H1 (cell line): ENCODE data around the gene BORA. TPM values are rescaled to one million over a fixed set of nuclear protein-coding genes. Genes with fewer than 3 reads are reported as not detected.

Experiments used
- CTCF ChIA-PET: fragments of 300-600 bp; sonication (Branson Sonifier 250); formaldehyde crosslinking; loops from one replicate; lab custom pipeline; 2021; ENCODE audit not compliant: partially characterized antibody; lab: Charles Lee
- POLR2A ChIA-PET: fragments of 300-600 bp; sonication (Branson Sonifier 250); formaldehyde crosslinking; loops from one replicate; lab custom pipeline; 2021; ENCODE audit warnings: inconsistent platforms; ENCODE audit not compliant: partially characterized antibody; lab: Charles Lee
- DNase-seq, 2 experiments: peaks; one replicate each; pipeline versions ENCODE4 v3.0.0 to v3.0.0-alpha.2; 2010 to 2022; ENCODE audit warnings: low spot score in 2 of 2, low read depth in 1 of 2, mixed read lengths in 1 of 2
- FAIRE-seq: peaks from 2 replicates; lab custom pipeline; 2011; peaks lifted over from hg19 to GRCh38; lab: Jason Lieb, UNC
- H2AFZ ChIP-seq: 2 replicates; pipeline ENCODE4 v1.8.1; 2012; ENCODE audit warnings: low read length, inconsistent platforms
- H2AK5ac ChIP-seq: 2 replicates; pipeline ENCODE4 v1.6.1; 2013; ENCODE audit warnings: low read depth, low read length
- H2BK120ac ChIP-seq: replicated peaks from 2 replicates; pipeline ENCODE3; 2013; ENCODE audit warnings: low read depth, low read length, inconsistent platforms
- H2BK12ac ChIP-seq: 2 replicates; pipeline ENCODE4 v1.6.1; 2013; ENCODE audit warnings: low read depth, low read length
- H2BK15ac ChIP-seq: 2 replicates; pipeline ENCODE4 v1.6.1; 2013; ENCODE audit warnings: low read length
- H2BK20ac ChIP-seq: 2 replicates; pipeline ENCODE4 v1.6.1; 2013; ENCODE audit warnings: low read length
- H2BK5ac ChIP-seq: 2 replicates; pipeline ENCODE4 v1.6.1; 2013; ENCODE audit warnings: low read depth, low read length
- H3K14ac ChIP-seq: 2 replicates; pipeline ENCODE4 v1.6.1; 2013; ENCODE audit warnings: inconsistent platforms; ENCODE audit not compliant: insufficient read length
- H3K18ac ChIP-seq: 2 replicates; pipeline ENCODE4 v1.6.1; 2013; ENCODE audit warnings: low read length; ENCODE audit errors: extremely low read depth
- H3K23ac ChIP-seq: 2 replicates; pipeline ENCODE4 v1.6.1; 2013; ENCODE audit warnings: inconsistent platforms; ENCODE audit not compliant: insufficient read length
- H3K23me2 ChIP-seq: 2 replicates; pipeline ENCODE4 v1.6.1; 2013; ENCODE audit warnings: low read depth, low read length
- H3K27ac ChIP-seq: 2 replicates; pipeline ENCODE4 v1.6.1; 2011; ENCODE audit warnings: low read depth, low read length, inconsistent platforms
- H3K27me3 ChIP-seq, 4 experiments: replicated peaks in 1 of 4; 1 replicate in 1 of 4; 2 replicates in 3 of 4; pipeline versions ENCODE4 v1.6.1 to v1.8.1; 2011 to 2013; ENCODE audit warnings: low read length in 3 of 4, mild to moderate bottlenecking in 3 of 4, inconsistent platforms in 2 of 4, mixed read lengths in 2 of 4, moderate library complexity in 1 of 4; ENCODE audit not compliant: control insufficient read depth in 3 of 4, insufficient read depth in 3 of 4; ENCODE audit errors: extremely low read depth in 1 of 4
- H3K36me3 ChIP-seq, 4 experiments: 2 replicates each; pipeline versions ENCODE4 v1.6.1 to v1.8.1; 2011 to 2013; ENCODE audit warnings: mild to moderate bottlenecking in 4 of 4, low read length in 3 of 4, moderate library complexity in 2 of 4, control low read depth in 1 of 4, inconsistent platforms in 1 of 4; ENCODE audit not compliant: insufficient read depth in 4 of 4, control insufficient read depth in 2 of 4
- H3K4ac ChIP-seq: replicated peaks from 2 replicates; pipeline ENCODE3; 2013; ENCODE audit warnings: low read length, low read depth, mixed read lengths, inconsistent platforms; ENCODE audit not compliant: insufficient read length
- H3K4me1 ChIP-seq, 4 experiments: replicated peaks in 1 of 4; 1 replicate in 1 of 4; 2 replicates in 3 of 4; pipeline versions ENCODE4 v1.6.1 to v1.8.1; 2011 to 2013; ENCODE audit warnings: low read length in 3 of 4, inconsistent platforms in 2 of 4, mixed read lengths in 1 of 4; ENCODE audit not compliant: insufficient read depth in 4 of 4, control insufficient read depth in 3 of 4
- H3K4me2 ChIP-seq, 2 experiments: 2 replicates each; pipeline versions ENCODE4 v1.6.1 to v1.8.1; 2011 to 2013; ENCODE audit warnings: low read depth in 2 of 2, low read length in 2 of 2, control low read depth in 1 of 2, inconsistent platforms in 1 of 2, mild to moderate bottlenecking in 1 of 2; ENCODE audit not compliant: insufficient read depth in 1 of 2
- H3K4me3 ChIP-seq, 4 experiments: fragments of 200-600, 300-600 bp in 1 of 4; sonication (generic), shearing (Covaris generic), sonication (Bioruptor Twin) in 1 of 4; 2 replicates each; pipeline versions ENCODE4 v1.5.1 to v1.8.1; 2011 to 2016; ENCODE audit warnings: low read length in 4 of 4, low read depth in 3 of 4, control low read depth in 2 of 4, inconsistent platforms in 2 of 4, mild to moderate bottlenecking in 2 of 4, mixed read lengths in 1 of 4, moderate library complexity in 1 of 4; ENCODE audit not compliant: insufficient read depth in 2 of 4; ENCODE audit errors: extremely low read depth in 1 of 4
- H3K56ac ChIP-seq: replicated peaks from 2 replicates; pipeline ENCODE3; 2013; ENCODE audit warnings: low read depth, mild to moderate bottlenecking, mixed read lengths, low read length, inconsistent platforms; ENCODE audit not compliant: insufficient read length
- H3K79me1 ChIP-seq: 2 replicates; pipeline ENCODE4 v1.6.1; 2013; ENCODE audit warnings: low read depth, low read length, control low read depth
- H3K79me2 ChIP-seq, 2 experiments: 2 replicates each; pipeline versions ENCODE4 v1.6.1 to v1.8.1; 2012 to 2013; ENCODE audit warnings: low read length in 2 of 2, mild to moderate bottlenecking in 2 of 2, inconsistent platforms in 1 of 2; ENCODE audit not compliant: insufficient read depth in 2 of 2, control insufficient read depth in 1 of 2
- H3K9ac ChIP-seq, 4 experiments: replicated peaks in 1 of 4; 1 replicate in 1 of 4; 2 replicates in 3 of 4; pipeline versions ENCODE4 v1.6.1 to v1.8.1; 2011 to 2013; ENCODE audit warnings: low read depth in 3 of 4, low read length in 3 of 4, control low read depth in 2 of 4, mild to moderate bottlenecking in 2 of 4, moderate library complexity in 2 of 4, inconsistent platforms in 1 of 4; ENCODE audit errors: extremely low read depth in 1 of 4
- H3K9me3 ChIP-seq, 2 experiments: 2 replicates each; pipeline versions ENCODE4 v1.6.1 to v1.8.1; 2012 to 2013; ENCODE audit warnings: mild to moderate bottlenecking in 2 of 2, moderate library complexity in 2 of 2, control low read depth in 1 of 2, inconsistent platforms in 1 of 2, low read depth in 1 of 2, low read length in 1 of 2, mixed read lengths in 1 of 2; ENCODE audit not compliant: insufficient read depth in 2 of 2
- H4K20me1 ChIP-seq, 2 experiments: replicated peaks in 1 of 2; 2 replicates each; pipeline versions ENCODE3 to v1.8.1; 2011 to 2013; ENCODE audit warnings: inconsistent platforms in 2 of 2, low read length in 2 of 2, mild to moderate bottlenecking in 1 of 2; ENCODE audit not compliant: insufficient read depth in 2 of 2, control insufficient read depth in 1 of 2
- H4K5ac ChIP-seq: 2 replicates; pipeline ENCODE4 v1.6.1; 2013; ENCODE audit warnings: low read length, low read depth, mixed read lengths, inconsistent platforms; ENCODE audit not compliant: insufficient read length
- H4K8ac ChIP-seq: 2 replicates; pipeline ENCODE4 v1.8.0; 2013; ENCODE audit warnings: mild to moderate bottlenecking, moderate library complexity, low read length, inconsistent platforms; ENCODE audit not compliant: insufficient read depth; ENCODE audit errors: extremely low read depth
- H4K91ac ChIP-seq: replicated peaks from 2 replicates; pipeline ENCODE3; 2013; ENCODE audit warnings: low read length, mixed read lengths, inconsistent platforms; ENCODE audit not compliant: insufficient read length
- HDAC6 ChIP-seq: IDR thresholded peaks from one replicate; pipeline ENCODE4 v1.7.1; 2012; ENCODE audit warnings: low read depth, mild to moderate bottlenecking, inconsistent platforms, low read length, moderate library complexity
- KDM4A ChIP-seq: IDR thresholded peaks from one replicate; pipeline ENCODE4 v1.7.1; 2012; ENCODE audit warnings: low read depth, mild to moderate bottlenecking, moderate library complexity, low read length, inconsistent platforms; ENCODE audit not compliant: severe bottlenecking
- MAFK ChIP-seq: IDR thresholded peaks from 2 replicates; pipeline ENCODE4 v1.6.1; 2012; ENCODE audit warnings: low read depth, mild to moderate bottlenecking, improper control_type of control experiment, low read length
- whole genome bisulfite sequencing, 2 experiments: shearing (Covaris generic) in 1 of 2; methylation state at CpG; one replicate each; pipeline versions ENCODE4 v1.1.6 to v1.1.7; 2013 to 2015; ENCODE audit warnings: low lambda C conversion rate in 2 of 2, mixed read lengths in 2 of 2, inconsistent platforms in 1 of 2, low coverage in 1 of 2, missing lambda C conversion rate in 1 of 2; ENCODE audit not compliant: insufficient replicate concordance in 2 of 2, insufficient coverage in 1 of 2, insufficient read length in 1 of 2; ENCODE audit errors: extremely low coverage in 1 of 2, missing lambda C conversion rate in 1 of 2; 5-methylcytosine and 5-hydroxymethylcytosine counted together
- polyA plus RNA-seq, 7 experiments: library from polyadenylated mRNA; depleted of rRNA in 3 of 7; stranded (reverse) in 5 of 7; unstranded in 2 of 7; fragments of >200 nt in 5 of 7; fragments of 200-250 nt in 2 of 7; gene quantifications; 1 replicate in 5 of 7; 2 replicates in 1 of 7; 4 replicates in 1 of 7; pipeline versions ENCODE4 v1.2.1 to v1.2.3, GENCODE V29; 2011 to 2013; ENCODE audit warnings: missing spikeins in 2 of 7, mixed read lengths in 2 of 7
- total RNA-seq: library from RNA; stranded (reverse); fragmentation: NEBNext Ultra II Directional; extraction: Animal tissue kit (Norgen Biotek cat#: 25700); gene quantifications from 2 replicates; pipeline ENCODE4 v1.2.1, GENCODE V29; 2021

BORA gene
- total and polyA plus RNA-seq, 2 of the 8 experiments (the other 6 are each of a cell fraction or from before 2014, with no cell fraction given) = 4.9 to 12.9 TPM

DNA sequence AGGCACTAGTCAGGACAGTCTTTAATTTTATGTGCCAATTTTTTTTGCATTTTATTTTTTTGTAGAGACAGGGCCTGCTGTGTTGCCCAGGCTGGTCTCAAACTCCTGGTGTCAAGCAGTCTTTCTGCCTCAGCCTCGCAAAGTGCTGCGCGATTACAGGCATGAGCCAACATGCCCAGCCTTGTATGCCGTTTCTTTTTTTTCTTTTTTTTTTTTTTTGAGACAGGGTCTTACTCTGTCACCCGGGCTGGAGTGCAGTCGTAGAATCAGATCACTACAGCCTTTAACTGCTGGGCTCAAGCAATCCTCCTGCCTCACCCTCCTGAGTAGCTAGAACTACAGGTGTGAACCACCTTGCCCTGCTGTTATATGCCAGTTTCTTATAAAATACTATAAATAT lies 26.4 kb downstream of the BORA start:
- Histone ChIP-seq H3K9me3 (no peaks in the 10 kb centered on the region), H3K36me3 (peaks cover 4 to 72% (median 26%) of the 10 kb centered on the region in 4 experiments; a peak in 7 of 8 replicates)

More for the DNA sequence above, 26.4 kb downstream of the BORA start:
- Histone ChIP-seq H2BK120ac (no peak overlapping the region), H2AK5ac (no peak overlapping the region), H3K18ac (no peak overlapping the region), H3K4me1 (no peaks in the 10 kb centered on the region), H4K91ac (no peak overlapping the region)
- no peak for DNase-seq
- TF ChIP-seq MAFK (no peak), KDM4A (no peak), HDAC6 (no peak)
- TF ChIP-seq, all 59 proteins: peak for 0
- no peak overlapping the region for H3K4me3 ChIP-seq
- H2AFZ ChIP-seq = no peak overlapping the region
- no peaks in the 10 kb centered on the region for H3K79me1 ChIP-seq
- H4K20me1 ChIP-seq = peaks cover 0 to 1% of the 10 kb centered on the region in 2 experiments
- H2BK15ac ChIP-seq = no peak overlapping the region
- CTCF ChIA-PET = no interaction called here
- no peak overlapping the region for H3K14ac ChIP-seq
- no peak overlapping the region for H3K23ac ChIP-seq
- no peak overlapping the region for H3K56ac ChIP-seq
- H3K4me2 ChIP-seq = no peak overlapping the region
- H4K8ac ChIP-seq = no peak overlapping the region
- POLR2A ChIA-PET = interaction anchor here (1.1 to 1.4 kb wide), 3 partner anchors 12 to 27 kb away, joined by 3 to 4 read pairs (median 3); no protein-coding TSS in a partner anchor
- no peak overlapping the region for H2BK5ac ChIP-seq
- FAIRE-seq = no peak
- H3K27me3 ChIP-seq = no peaks in the 10 kb centered on the region
- H3K23me2 ChIP-seq = no peaks in the 10 kb centered on the region
- H2BK20ac ChIP-seq = no peak overlapping the region
- no peaks in the 10 kb centered on the region for H3K79me2 ChIP-seq
- no peak overlapping the region for H3K4ac ChIP-seq
- no peak overlapping the region for H4K5ac ChIP-seq
- no peak overlapping the region for H3K9ac ChIP-seq
- no peak overlapping the region for H3K27ac ChIP-seq
- H2BK12ac ChIP-seq = no peak overlapping the region
- 98% methylated on average over 5 of the region's 6 CpGs; no CpG with 5 or more reads in 1 of the 2 experiments for WGBS, 2 experiments
